GM11168 (cell line): ENCODE measurements around the gene NXPH3.

Source experiments
- in situ Hi-C: fragments of 300-500 bp; cut with MboI; formaldehyde crosslinking; loops from one replicate; pipeline ENCODE4 v1.12.0; 2022; ENCODE audit warnings: low sequenced_read_pairs; ENCODE audit not compliant: unreplicated experiment

Gene NXPH3

GRCh38 chr17:49573510-49574322 is 2.0 kb upstream of the NXPH3 start:
- in situ Hi-C loops: loop anchor here (25.0 kb wide), 1 partner anchor 414 kb away; the partner anchor contains the start of gene DLX3

GRCh38 chr17:49574323-49574781 is 1.3 kb upstream of the NXPH3 start:
- in situ Hi-C loops: loop anchor here (25.0 kb wide), 1 partner anchor 413 kb away; the partner anchor contains the start of gene DLX3

GRCh38 chr17:49574945-49575678 is 559 bp upstream of the NXPH3 start:
- in situ Hi-C loops: loop anchor here (25.0 kb wide), 1 partner anchor 412 kb away; the partner anchor contains the start of gene DLX3

GRCh38 chr17:49576088-49576916 is 631 bp downstream of the NXPH3 start:
- in situ Hi-C loops: no loop called here

- in situ Hi-C loops: no loop called here
These were observed 1.4 kb downstream of the NXPH3 start for GRCh38 chr17:49576917-49577649.

GRCh38 chr17:49577650-49577934 is 1.9 kb downstream of the NXPH3 start:
- in situ Hi-C loops: no loop called here

- in situ Hi-C loops: no loop called here
These were observed 2.3 kb downstream of the NXPH3 start for GRCh38 chr17:49577963-49578362.

GRCh38 chr17:49578414-49578813 is 2.7 kb downstream of the NXPH3 start:
- in situ Hi-C loops: no loop called here

- in situ Hi-C loops: no loop called here
These were observed 3.4 kb downstream of the NXPH3 start for GRCh38 chr17:49578952-49579500.

- in situ Hi-C loops: no loop called here
These were observed 3.9 kb downstream of the NXPH3 start for GRCh38 chr17:49579522-49579921.

- in situ Hi-C loops: no loop called here
These were observed 4.5 kb downstream of the NXPH3 start for GRCh38 chr17:49580055-49580721.

GRCh38 chr17:49580981-49581647 is 5.4 kb downstream of the NXPH3 start:
- in situ Hi-C loops: no loop called here

GRCh38 chr17:49581648-49581998 is 6.0 kb downstream of the NXPH3 start:
- in situ Hi-C loops: no loop called here

GRCh38 chr17:49582055-49582722 is 6.5 kb downstream of the NXPH3 start:
- in situ Hi-C loops: no loop called here

- in situ Hi-C loops: no loop called here
These were observed 7.1 kb downstream of the NXPH3 start for GRCh38 chr17:49582789-49583188.

- in situ Hi-C loops: no loop called here
These were observed 7.6 kb downstream of the NXPH3 start for GRCh38 chr17:49583226-49583625.

- in situ Hi-C loops: no loop called here
These were observed 8.2 kb downstream of the NXPH3 start for GRCh38 chr17:49583889-49584288.

GRCh38 chr17:49585422-49586027 is 9.9 kb downstream of the NXPH3 start:
- in situ Hi-C loops: no loop called here
